PC-3 (cell line): Measurements from ENCODE around the gene HSF2. TPM values are rescaled to one million over a fixed set of nuclear protein-coding genes. Genes with fewer than 3 reads are reported as not detected.

Source experiments
- ATAC-seq: fragments of 200-7000 bp; cut with Tn5 transposase; 2 replicates; pipeline ENCODE4 v1.9.1; 2020; ENCODE audit warnings: mild to moderate bottlenecking, moderate library complexity
- BruUV-seq: library from RNA; stranded (reverse); fragments of 400-500 nt; replicated peaks from 2 replicates; lab custom pipeline; 2021; lab: Mats Ljungman, UMichigan
- CTCF ChIA-PET: fragments of 300-600 bp; sonication (Branson Sonifier 250); formaldehyde crosslinking; loops from one replicate; lab custom pipeline; 2022; ENCODE audit warnings: antibody characterized with exemption; lab: Charles Lee
- POLR2A ChIA-PET: fragments of 300-600 bp; sonication (Branson Sonifier 250); formaldehyde crosslinking; loops from one replicate; lab custom pipeline; 2022; ENCODE audit warnings: antibody characterized with exemption; ENCODE audit not compliant: unreplicated experiment; lab: Charles Lee
- DNase-seq: peaks from one replicate; pipeline ENCODE4 v3.0.0-alpha.2; 2015
- H2AFZ ChIP-seq: fragments of 300-600 bp; sonication (generic); 2 replicates; pipeline ENCODE4 v1.6.0; 2016; ENCODE audit warnings: antibody characterized with exemption, low read length
- H3F3A ChIP-seq: fragments of 300-600 bp; sonication (generic); one replicate; pipeline ENCODE4 v1.6.0; 2017; ENCODE audit warnings: antibody characterized with exemption, low read length, control low read depth, mild to moderate bottlenecking; ENCODE audit not compliant: unreplicated experiment
- H3K27ac ChIP-seq: fragments of 300-600 bp; sonication (generic); 2 replicates; pipeline ENCODE4 v1.5.1; 2016; ENCODE audit warnings: mild to moderate bottlenecking, low read length
- H3K27me3 ChIP-seq: fragments of 300-600 bp; sonication (generic); 2 replicates; pipeline ENCODE4 v1.6.1; 2016; ENCODE audit warnings: low read length, mixed read lengths
- H3K36me3 ChIP-seq: fragments of 300-600 bp; sonication (generic); 2 replicates; pipeline ENCODE4 v1.6.1; 2016; ENCODE audit warnings: low read depth, mixed run types, low read length, mixed read lengths
- H3K4me1 ChIP-seq: fragments of 300-600 bp; sonication (generic); 2 replicates; pipeline ENCODE4 v1.5.1; 2016; ENCODE audit warnings: low read length; ENCODE audit not compliant: insufficient read depth
- H3K4me2 ChIP-seq: fragments of 300-600 bp; sonication (generic); 2 replicates; pipeline ENCODE4 v1.6.0; 2016; ENCODE audit warnings: low read length
- H3K4me3 ChIP-seq: fragments of 300-600 bp; sonication (generic); 2 replicates; pipeline ENCODE4 v1.5.1; 2016; ENCODE audit warnings: mild to moderate bottlenecking, low read length, mixed read lengths
- H3K79me2 ChIP-seq: fragments of 300-600 bp; sonication (generic); 2 replicates; pipeline ENCODE4 v1.6.1; 2017; ENCODE audit warnings: low read length, mixed read lengths
- H3K9ac ChIP-seq: fragments of 300-600 bp; sonication (generic); 2 replicates; pipeline ENCODE4 v1.6.0; 2016; ENCODE audit warnings: mild to moderate bottlenecking, low read length
- H3K9me2 ChIP-seq: fragments of 300-600 bp; sonication (generic); replicated peaks from 2 replicates; pipeline ENCODE4 v1.6.1; 2016; ENCODE audit warnings: mixed run types, low read length, mixed read lengths
- H3K9me3 ChIP-seq: fragments of 300-600 bp; sonication (generic); 2 replicates; pipeline ENCODE4 v1.6.1; 2016; ENCODE audit warnings: low read length, mixed read lengths
- H4K20me1 ChIP-seq: fragments of 300-600 bp; sonication (generic); 2 replicates; pipeline ENCODE4 v1.6.1; 2016; ENCODE audit warnings: low read length, mixed read lengths
- EZH2 ChIP-seq: fragments of 300-600 bp; sonication (generic); IDR thresholded peaks from one replicate; pipeline ENCODE4 v1.6.1; 2017; ENCODE audit warnings: antibody characterized with exemption, mild to moderate bottlenecking, low read length; ENCODE audit not compliant: unreplicated experiment
- EZH2phosphoT487 ChIP-seq: fragments of 300-600 bp; sonication (generic); IDR thresholded peaks from 2 replicates; pipeline ENCODE4 v1.6.1; 2018; ENCODE audit warnings: mild to moderate bottlenecking, antibody characterized with exemption, low read length, borderline replicate concordance
- intact Hi-C: fragments of 100-400 bp; cut with micrococcal nuclease; formaldehyde crosslinking; loops from 2 replicates; pipeline ENCODE4 v1.9.0; 2023
- total RNA-seq: library from RNA; depleted of rRNA; stranded (reverse); fragments of >200 nt; gene quantifications from 2 replicates; pipeline ENCODE4 v1.2.3, GENCODE V29; 2014
- TF ChIP-seq, protein P1 (sequence below): fragments of 300-600 bp; sonication (generic); conservative IDR thresholded peaks from 2 replicates; pipeline ENCODE4 v1.5.1; 2017; ENCODE audit warnings: antibody characterized with exemption, low read depth, mild to moderate bottlenecking, low read length

Gene HSF2
- total RNA-seq, 1 experiment from 2014 or later = 7.3 TPM

DNA sequence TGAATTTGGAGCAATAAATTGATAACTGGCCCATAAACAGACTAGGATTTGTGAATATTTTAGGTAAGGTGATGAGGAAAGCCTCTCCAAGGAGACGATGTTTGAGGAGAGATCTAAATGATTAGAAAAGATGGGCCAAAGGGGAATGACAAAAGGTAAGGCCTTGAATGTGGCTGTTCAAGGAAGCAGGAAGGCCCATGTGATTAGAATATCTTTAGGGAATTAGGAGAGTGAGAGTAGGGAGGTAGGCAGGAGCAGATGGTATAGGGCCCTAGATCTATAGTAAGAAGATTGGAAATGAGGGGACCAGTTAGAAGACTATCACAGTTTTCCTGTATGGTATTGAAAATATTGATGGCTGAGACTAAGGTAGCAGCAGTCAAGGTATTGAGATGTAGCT, 6.7 kb downstream of the HSF2 start:
- no peak for ATAC-seq
- no peak for DNase-seq
- Histone ChIP-seq H3K27me3 (no peaks in the 10 kb centered on the region), H3F3A (no peaks in the 10 kb centered on the region), H3K9me2 (no peaks in the 10 kb centered on the region), H3K4me3 (no peak overlapping the region), H3K9me3 (no peaks in the 10 kb centered on the region), H3K79me2 (peaks cover 94% of the 10 kb centered on the region), H3K4me2 (no peak overlapping the region), H3K4me1 (peaks cover 2% of the 10 kb centered on the region; the same call in 1 of the 2 replicates), H3K36me3 (no peaks in the 10 kb centered on the region), H2AFZ (no peak overlapping the region), H3K9ac (no peak overlapping the region), H3K27ac (no peak overlapping the region), H4K20me1 (no peaks in the 10 kb centered on the region)
- no TSS peak for BruUV-seq
- intact Hi-C loops = no loop called here
- ChIA-PET CTCF (no interaction called here), POLR2A (no interaction called here)
- TF ChIP-seq EZH2 = no peak
- TF ChIP-seq, protein P1, sequence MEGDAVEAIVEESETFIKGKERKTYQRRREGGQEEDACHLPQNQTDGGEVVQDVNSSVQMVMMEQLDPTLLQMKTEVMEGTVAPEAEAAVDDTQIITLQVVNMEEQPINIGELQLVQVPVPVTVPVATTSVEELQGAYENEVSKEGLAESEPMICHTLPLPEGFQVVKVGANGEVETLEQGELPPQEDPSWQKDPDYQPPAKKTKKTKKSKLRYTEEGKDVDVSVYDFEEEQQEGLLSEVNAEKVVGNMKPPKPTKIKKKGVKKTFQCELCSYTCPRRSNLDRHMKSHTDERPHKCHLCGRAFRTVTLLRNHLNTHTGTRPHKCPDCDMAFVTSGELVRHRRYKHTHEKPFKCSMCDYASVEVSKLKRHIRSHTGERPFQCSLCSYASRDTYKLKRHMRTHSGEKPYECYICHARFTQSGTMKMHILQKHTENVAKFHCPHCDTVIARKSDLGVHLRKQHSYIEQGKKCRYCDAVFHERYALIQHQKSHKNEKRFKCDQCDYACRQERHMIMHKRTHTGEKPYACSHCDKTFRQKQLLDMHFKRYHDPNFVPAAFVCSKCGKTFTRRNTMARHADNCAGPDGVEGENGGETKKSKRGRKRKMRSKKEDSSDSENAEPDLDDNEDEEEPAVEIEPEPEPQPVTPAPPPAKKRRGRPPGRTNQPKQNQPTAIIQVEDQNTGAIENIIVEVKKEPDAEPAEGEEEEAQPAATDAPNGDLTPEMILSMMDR = no peak
- no peak for TF ChIP-seq EZH2phosphoT487

DNA sequence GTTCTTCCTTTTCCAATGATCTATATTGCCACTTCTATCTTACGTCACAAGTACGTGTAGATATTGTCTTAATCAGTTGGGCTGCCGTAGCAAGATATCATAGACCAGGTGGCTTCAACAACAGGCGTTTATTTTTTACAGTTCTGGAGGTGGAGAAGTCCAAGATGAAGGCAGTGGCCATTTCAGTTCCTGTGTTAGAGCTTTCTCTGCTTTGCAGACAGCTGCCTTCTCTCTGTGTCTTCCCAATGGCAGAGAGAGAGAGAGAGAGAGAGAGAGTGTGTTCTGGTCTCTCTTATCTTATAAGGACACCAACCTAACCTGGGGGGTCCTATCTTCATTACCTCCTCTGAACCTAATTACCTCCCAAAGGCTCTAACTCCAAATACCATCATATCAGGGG, 8.3 kb downstream of the HSF2 start:
- no peaks in the 10 kb centered on the region for H3F3A ChIP-seq
- no peak overlapping the region for H3K27ac ChIP-seq
- ChIA-PET POLR2A (no interaction called here), CTCF (no interaction called here)
- H3K4me3 ChIP-seq = no peak overlapping the region
- no peaks in the 10 kb centered on the region for H3K27me3 ChIP-seq
- TF ChIP-seq, protein P1 = no peak
- no peak for TF ChIP-seq EZH2phosphoT487
- TF ChIP-seq EZH2 = no peak
- H3K79me2 ChIP-seq = peaks cover 87% of the 10 kb centered on the region
- H4K20me1 ChIP-seq = no peaks in the 10 kb centered on the region
- no peak overlapping the region for H3K4me2 ChIP-seq
- H3K36me3 ChIP-seq = no peaks in the 10 kb centered on the region
- DNase-seq (no peak), ATAC-seq (no peak)
- no peak overlapping the region for H2AFZ ChIP-seq
- H3K9me2 ChIP-seq = no peaks in the 10 kb centered on the region
- no peaks in the 10 kb centered on the region for H3K4me1 ChIP-seq
- H3K9ac ChIP-seq = no peak overlapping the region
- no TSS peak for BruUV-seq
- intact Hi-C loops = no loop called here
- no peaks in the 10 kb centered on the region for H3K9me3 ChIP-seq

GRCh38 chr6:122408240-122408639, 8.8 kb downstream of the HSF2 start:
- Histone ChIP-seq H3K27me3 (no peaks in the 10 kb centered on the region), H3K4me1 (no peaks in the 10 kb centered on the region), H3K36me3 (no peaks in the 10 kb centered on the region), H3F3A (no peaks in the 10 kb centered on the region), H4K20me1 (no peaks in the 10 kb centered on the region), H3K4me3 (no peak overlapping the region), H3K79me2 (peaks cover 82% of the 10 kb centered on the region), H3K27ac (no peak overlapping the region), H3K4me2 (no peak overlapping the region), H3K9ac (no peak overlapping the region), H2AFZ (no peak overlapping the region), H3K9me3 (no peaks in the 10 kb centered on the region), H3K9me2 (no peaks in the 10 kb centered on the region)
- TF ChIP-seq, protein P1 = no peak
- TF ChIP-seq EZH2phosphoT487 (no peak), EZH2 (no peak)
- ChIA-PET POLR2A (no interaction called here), CTCF (no interaction called here)
- no TSS peak for BruUV-seq
- ATAC-seq = no peak
- intact Hi-C loops = no loop called here
- no peak for DNase-seq
